ENCODE measurements around the gene C5orf24. TPM values are rescaled to one million over a fixed set of nuclear protein-coding genes. Genes with fewer than 3 reads are reported as not detected.

The C5orf24 gene
- total RNA-seq, 1 experiment from 2014 or later: 22.5 TPM

- no peak overlapping the region for H2BK12ac ChIP-seq (ENCODE audit: insufficient read length, low read depth, low read length)
- H2BK120ac ChIP-seq (ENCODE audit: low read depth, low read length, poor library complexity, severe bottlenecking): no peak overlapping the region
- Mint-ChIP-seq H3K36me3 (ENCODE audit: insufficient read depth in 1 of 3, low read depth in 3 of 3) (peaks cover 25 to 86% (median 82%) of the 10 kb centered on the region in 3 experiments; a peak in 6 of 7 replicates), H3K4me1 (no peaks in the 10 kb centered on the region), H3K27me3 (ENCODE audit: low read depth) (no peaks in the 10 kb centered on the region), H3K4me3 (no peak overlapping the region), H3K9me3 (no peaks in the 10 kb centered on the region), H3K27ac (no peak overlapping the region)
- no peak overlapping the region for H2AFZ ChIP-seq (ENCODE audit: low read length)
- no peaks in the 10 kb centered on the region for H3K79me2 ChIP-seq (ENCODE audit: insufficient read depth, low read length)
- no peak overlapping the region for H2AK5ac ChIP-seq (ENCODE audit: insufficient read length, low read length)
- no peak overlapping the region for H3K9ac ChIP-seq (ENCODE audit: extremely low read depth, insufficient read length, low read length)
- no peak for DNase-seq
- H3K56ac ChIP-seq (ENCODE audit: insufficient read length, low read depth, low read length): no peak overlapping the region
- no peak overlapping the region for H3K4ac ChIP-seq (ENCODE audit: low read depth, low read length)
- no peaks in the 10 kb centered on the region for H3K9me3 ChIP-seq (ENCODE audit: control insufficient read depth, low read depth, low read length)
- H3K23ac ChIP-seq (ENCODE audit: insufficient read length, low read depth, low read length): no peak overlapping the region
- H4K91ac ChIP-seq (ENCODE audit: insufficient read length, low read depth, low read length): no peak overlapping the region
- TF ChIP-seq, protein P1, sequence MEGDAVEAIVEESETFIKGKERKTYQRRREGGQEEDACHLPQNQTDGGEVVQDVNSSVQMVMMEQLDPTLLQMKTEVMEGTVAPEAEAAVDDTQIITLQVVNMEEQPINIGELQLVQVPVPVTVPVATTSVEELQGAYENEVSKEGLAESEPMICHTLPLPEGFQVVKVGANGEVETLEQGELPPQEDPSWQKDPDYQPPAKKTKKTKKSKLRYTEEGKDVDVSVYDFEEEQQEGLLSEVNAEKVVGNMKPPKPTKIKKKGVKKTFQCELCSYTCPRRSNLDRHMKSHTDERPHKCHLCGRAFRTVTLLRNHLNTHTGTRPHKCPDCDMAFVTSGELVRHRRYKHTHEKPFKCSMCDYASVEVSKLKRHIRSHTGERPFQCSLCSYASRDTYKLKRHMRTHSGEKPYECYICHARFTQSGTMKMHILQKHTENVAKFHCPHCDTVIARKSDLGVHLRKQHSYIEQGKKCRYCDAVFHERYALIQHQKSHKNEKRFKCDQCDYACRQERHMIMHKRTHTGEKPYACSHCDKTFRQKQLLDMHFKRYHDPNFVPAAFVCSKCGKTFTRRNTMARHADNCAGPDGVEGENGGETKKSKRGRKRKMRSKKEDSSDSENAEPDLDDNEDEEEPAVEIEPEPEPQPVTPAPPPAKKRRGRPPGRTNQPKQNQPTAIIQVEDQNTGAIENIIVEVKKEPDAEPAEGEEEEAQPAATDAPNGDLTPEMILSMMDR (conservative IDR thresholded peaks at IDR 0.05): no peak
- H2BK5ac ChIP-seq (ENCODE audit: insufficient read length, low read length): no peak overlapping the region
- no peaks in the 10 kb centered on the region for H3K23me2 ChIP-seq (ENCODE audit: insufficient read length, low read depth, low read length, poor library complexity, severe bottlenecking)
- H3K4me1 ChIP-seq (ENCODE audit: insufficient read depth, low read length): no peaks in the 10 kb centered on the region
- H3K4me2 ChIP-seq (ENCODE audit: insufficient read depth, insufficient read length, low read length): no peak overlapping the region
- H4K5ac ChIP-seq (ENCODE audit: insufficient read length, low read depth, low read length): no peak overlapping the region
- H4K20me1 ChIP-seq (ENCODE audit: control insufficient read depth, insufficient read depth, insufficient read length): no peaks in the 10 kb centered on the region
- H3K14ac ChIP-seq (ENCODE audit: insufficient read depth, low read length): no peak overlapping the region
- H3K27me3 ChIP-seq (ENCODE audit: insufficient read depth, low read length): no peaks in the 10 kb centered on the region
- H3K79me1 ChIP-seq (ENCODE audit: insufficient read depth, low read depth, low read length, poor library complexity, severe bottlenecking): no peaks in the 10 kb centered on the region
- H3K18ac ChIP-seq (ENCODE audit: insufficient read length, low read depth, low read length): no peak overlapping the region
- H3K27ac ChIP-seq (ENCODE audit: insufficient read length, low read depth, low read length): no peak overlapping the region
- no peak overlapping the region for H4K8ac ChIP-seq (replicated peaks; ENCODE audit: insufficient read length, low read depth, low read length)
- H3T11ph ChIP-seq (ENCODE audit: low read length): no peak overlapping the region
- no CpG with 5 or more reads among the region's 4 CpGs for WGBS (ENCODE audit: extremely low coverage, insufficient read length, low lambda C conversion rate)
- H2BK20ac ChIP-seq (ENCODE audit: low read depth, low read length, poor library complexity, severe bottlenecking): no peak overlapping the region
- no peak overlapping the region for H2BK15ac ChIP-seq (ENCODE audit: low read depth, low read length)
Measured at GRCh38 chr5:134818776-134819175, 27.0 kb upstream of the C5orf24 start.

All from H9 (cell line).